T-cell (primary cell): ENCODE measurements around the gene ZNF267. TPM values are rescaled to one million over a fixed set of nuclear protein-coding genes. Genes with fewer than 3 reads are reported as not detected.
"Not testable (repeated sequence)": the region's sequence is repeated elsewhere in the genome, so short reads cannot be mapped to it uniquely, and the experiment has no call there.

Experiments used
- ATAC-seq, 4 experiments: fragments of 200-7000 bp in 3 of 4; fragments of 150-1000 bp in 1 of 4; cut with Tn5 transposase; replicated peaks in 1 of 4; 1 replicate in 3 of 4; 2 replicates in 1 of 4; pipeline ENCODE4 v1.10.0; 2021; ENCODE audit warnings: moderate library complexity in 3 of 4, mild to moderate bottlenecking in 2 of 4, moderate number of reproducible peaks in 1 of 4
- CTCF ChIA-PET, 2 donors: fragments of 300-600 bp; sonication (Branson Sonifier 250); formaldehyde crosslinking; loops; one replicate each; lab custom pipeline; 2022; ENCODE audit warnings: antibody characterized with exemption in 2 of 2; lab: Charles Lee
- POLR2A ChIA-PET, 2 donors: fragments of 300-600 bp; sonication (Branson Sonifier 250); formaldehyde crosslinking; loops; one replicate each; lab custom pipeline; 2022; ENCODE audit warnings: antibody characterized with exemption in 2 of 2; lab: Charles Lee
- DNase-seq, 35 experiments: peaks; one replicate each; pipeline versions ENCODE4 v3.0.0 to v3.0.0-alpha.2; 2013 to 2023
- H3K27ac ChIP-seq: one replicate; pipeline ENCODE4 v1.5.1; 2013; ENCODE audit warnings: low read length
- H3K27me3 ChIP-seq, 2 experiments: replicated peaks in 1 of 2; 1 replicate in 1 of 2; 2 replicates in 1 of 2; pipeline versions ENCODE4 v1.6.1 to v1.7.0; 2013; ENCODE audit warnings: low read length in 1 of 2, mixed read lengths in 1 of 2; ENCODE audit not compliant: control insufficient read depth in 2 of 2, insufficient read depth in 2 of 2; ENCODE audit errors: extremely low read depth in 1 of 2
- H3K36me3 ChIP-seq, 2 donors: 1 replicate in 1 of 2; 2 replicates in 1 of 2; pipeline versions ENCODE4 v1.6.1 to v1.7.0; 2013; ENCODE audit warnings: low read length in 1 of 2; ENCODE audit not compliant: control insufficient read depth in 2 of 2, insufficient read depth in 1 of 2; ENCODE audit errors: extremely low read depth in 1 of 2
- H3K4me1 ChIP-seq, 2 experiments: 1 replicate in 1 of 2; 2 replicates in 1 of 2; pipeline versions ENCODE4 v1.6.1 to v1.7.0; 2013; ENCODE audit warnings: low read length in 2 of 2, mixed read lengths in 1 of 2; ENCODE audit not compliant: insufficient read depth in 2 of 2, control insufficient read depth in 1 of 2; ENCODE audit errors: extremely low read depth in 1 of 2
- H3K4me3 ChIP-seq, 2 donors: 1 replicate in 1 of 2; 2 replicates in 1 of 2; pipeline versions ENCODE4 v1.5.1 to v1.7.0; 2013; ENCODE audit warnings: mild to moderate bottlenecking in 2 of 2, low read length in 1 of 2, moderate library complexity in 1 of 2; ENCODE audit not compliant: control insufficient read depth in 1 of 2; ENCODE audit errors: extremely low read depth in 1 of 2
- H3K9me3 ChIP-seq: 2 replicates; pipeline ENCODE4 v1.7.0; 2013
- H3K27ac Mint-ChIP-seq, 2 donors: one replicate each; pipeline ENCODE4 v1.8.0; 2020 to 2021; ENCODE audit warnings: mild to moderate bottlenecking in 2 of 2, mixed read lengths in 2 of 2
- H3K27me3 Mint-ChIP-seq, 2 donors: one replicate each; pipeline ENCODE4 v1.8.0; 2021 to 2022; ENCODE audit warnings: mixed read lengths in 2 of 2
- H3K36me3 Mint-ChIP-seq: one replicate; pipeline ENCODE4 v1.8.0; 2021; ENCODE audit warnings: mixed read lengths
- H3K4me1 Mint-ChIP-seq, 3 donors: one replicate each; pipeline ENCODE4 v1.8.0; 2020 to 2022; ENCODE audit warnings: mixed read lengths in 3 of 3, mild to moderate bottlenecking in 1 of 3
- H3K4me3 Mint-ChIP-seq, 3 donors: one replicate each; pipeline ENCODE4 v1.8.0; 2020 to 2022; ENCODE audit warnings: mild to moderate bottlenecking in 3 of 3, mixed read lengths in 3 of 3, moderate library complexity in 3 of 3
- H3K9me3 Mint-ChIP-seq, 3 donors: one replicate each; pipeline ENCODE4 v1.8.0; 2020 to 2022; ENCODE audit warnings: mixed read lengths in 3 of 3
- WGBS: methylation state at CpG from one replicate; pipeline ENCODE4 v1.1.5; 2013; ENCODE audit warnings: missing lambda C conversion rate; ENCODE audit not compliant: insufficient coverage; 5-methylcytosine and 5-hydroxymethylcytosine counted together
- total RNA-seq, 35 experiments: library from RNA in 6 of 35; stranded (reverse) in 6 of 35; fragments of 120-200 nt in 1 of 35; gene quantifications; one replicate each; pipeline versions ENCODE4 v1.2.1 to v1.2.4 and lab custom pipeline; 2013 to 2026

The ZNF267 gene
- total RNA-seq, 5 donors from 2014 or later (not counting 1 experiment from before 2014, with no cell fraction given) = 35.0 to 46.9 (median 43.5) TPM

- H3K27me3 ChIP-seq, H3K4me1 Mint-ChIP-seq, H3K27ac ChIP-seq, POLR2A ChIA-PET, ATAC-seq, H3K36me3 Mint-ChIP-seq, H3K4me3 Mint-ChIP-seq, H3K36me3 ChIP-seq, H3K4me3 ChIP-seq, H3K9me3 ChIP-seq, H3K9me3 Mint-ChIP-seq, H3K27ac Mint-ChIP-seq, H3K4me1 ChIP-seq, CTCF ChIA-PET, H3K27me3 Mint-ChIP-seq: not testable (repeated sequence)
- no CpG with 5 or more reads among the region's 8 CpGs for WGBS
- DNase-seq = peak in 18 of 35 experiments; percentile 6 to 39 (median 18)
Measured at GRCh38 chr16:31956221-31956620, 82.6 kb downstream of the ZNF267 start.

GRCh38 chr16:31960186-31960910 lies 86.7 kb downstream of the ZNF267 start:
- H3K4me3 Mint-ChIP-seq, H3K27ac ChIP-seq: not testable (repeated sequence)

More at GRCh38 chr16:31960186-31960910, 86.7 kb downstream of the ZNF267 start:
- CTCF ChIA-PET, H3K36me3 ChIP-seq, H3K27me3 ChIP-seq, H3K9me3 ChIP-seq, H3K27me3 Mint-ChIP-seq, H3K4me1 ChIP-seq, H3K36me3 Mint-ChIP-seq, H3K9me3 Mint-ChIP-seq, H3K4me3 ChIP-seq, POLR2A ChIA-PET, ATAC-seq, H3K27ac Mint-ChIP-seq, H3K4me1 Mint-ChIP-seq: not testable (repeated sequence)
- DNase-seq = peak in 8 of 35 experiments; percentile 1 to 54 (median 18)
- WGBS = 46% methylated on average over 19 of the region's 22 CpGs
